ENCODE data around the gene ACTL6B.

GRCh38 chr7:100687261-100687660 lies 31.0 kb upstream of the ACTL6B start:
- TF ChIP-seq, protein P1, sequence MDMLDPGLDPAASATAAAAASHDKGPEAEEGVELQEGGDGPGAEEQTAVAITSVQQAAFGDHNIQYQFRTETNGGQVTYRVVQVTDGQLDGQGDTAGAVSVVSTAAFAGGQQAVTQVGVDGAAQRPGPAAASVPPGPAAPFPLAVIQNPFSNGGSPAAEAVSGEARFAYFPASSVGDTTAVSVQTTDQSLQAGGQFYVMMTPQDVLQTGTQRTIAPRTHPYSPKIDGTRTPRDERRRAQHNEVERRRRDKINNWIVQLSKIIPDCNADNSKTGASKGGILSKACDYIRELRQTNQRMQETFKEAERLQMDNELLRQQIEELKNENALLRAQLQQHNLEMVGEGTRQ (IDR thresholded peaks at IDR 0.05; ENCODE audit: low read length), result no peak
- TF ChIP-seq YY1 (IDR thresholded peaks at IDR 0.05; ENCODE audit: low read depth, low read length) (no peak), POLR2A (IDR thresholded peaks at IDR 0.05; ENCODE audit: control extremely low read depth in 1 of 2, low read depth in 2 of 2, low read length in 2 of 2) (no peak), TAF1 (IDR thresholded peaks at IDR 0.05; ENCODE audit: low read depth, low read length) (no peak)
- TF ChIP-seq, protein P2, sequence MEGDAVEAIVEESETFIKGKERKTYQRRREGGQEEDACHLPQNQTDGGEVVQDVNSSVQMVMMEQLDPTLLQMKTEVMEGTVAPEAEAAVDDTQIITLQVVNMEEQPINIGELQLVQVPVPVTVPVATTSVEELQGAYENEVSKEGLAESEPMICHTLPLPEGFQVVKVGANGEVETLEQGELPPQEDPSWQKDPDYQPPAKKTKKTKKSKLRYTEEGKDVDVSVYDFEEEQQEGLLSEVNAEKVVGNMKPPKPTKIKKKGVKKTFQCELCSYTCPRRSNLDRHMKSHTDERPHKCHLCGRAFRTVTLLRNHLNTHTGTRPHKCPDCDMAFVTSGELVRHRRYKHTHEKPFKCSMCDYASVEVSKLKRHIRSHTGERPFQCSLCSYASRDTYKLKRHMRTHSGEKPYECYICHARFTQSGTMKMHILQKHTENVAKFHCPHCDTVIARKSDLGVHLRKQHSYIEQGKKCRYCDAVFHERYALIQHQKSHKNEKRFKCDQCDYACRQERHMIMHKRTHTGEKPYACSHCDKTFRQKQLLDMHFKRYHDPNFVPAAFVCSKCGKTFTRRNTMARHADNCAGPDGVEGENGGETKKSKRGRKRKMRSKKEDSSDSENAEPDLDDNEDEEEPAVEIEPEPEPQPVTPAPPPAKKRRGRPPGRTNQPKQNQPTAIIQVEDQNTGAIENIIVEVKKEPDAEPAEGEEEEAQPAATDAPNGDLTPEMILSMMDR (IDR thresholded peaks at IDR 0.05; ENCODE audit: control extremely low read depth in 1 of 3, insufficient read depth in 1 of 3, low read depth in 1 of 3, low read length in 3 of 3), result no peak

All from H1 (cell line).